Common myeloid progenitor, CD34-positive (primary cell): ENCODE measurements around the gene RFX1.

Experiments
- CTCF ChIA-PET: fragments of 350-600 bp; sonication (Branson Sonifier 250); formaldehyde crosslinking; loops from one replicate; lab custom pipeline; 2021; ENCODE audit warnings: antibody characterized with exemption; lab: Charles Lee
- POLR2A ChIA-PET: fragments of 350-600 bp; sonication (Branson Sonifier 250); formaldehyde crosslinking; loops from one replicate; lab custom pipeline; 2021; ENCODE audit warnings: antibody characterized with exemption; lab: Charles Lee
- DNase-seq, 3 donors: peaks; one replicate each; pipeline versions ENCODE4 v3.0.0 to v3.0.0-alpha.2; 2013
- H3K27ac ChIP-seq, 2 experiments: 1 replicate in 1 of 2; 2 replicates in 1 of 2; pipeline ENCODE4 v1.7.0; 2013; ENCODE audit warnings: inconsistent platforms in 2 of 2, low read length in 2 of 2, mild to moderate bottlenecking in 2 of 2, low read depth in 1 of 2, moderate library complexity in 1 of 2; ENCODE audit not compliant: severe bottlenecking in 2 of 2, insufficient read depth in 1 of 2, poor library complexity in 1 of 2
- H3K27me3 ChIP-seq, 5 experiments: replicated peaks in 2 of 5; 1 replicate in 3 of 5; 2 replicates in 2 of 5; pipeline versions ENCODE4 v1.6.1 to v1.7.0; 2013; ENCODE audit warnings: low read length in 4 of 5, mild to moderate bottlenecking in 2 of 5, moderate library complexity in 2 of 5, inconsistent platforms in 1 of 5; ENCODE audit not compliant: insufficient read depth in 5 of 5, control insufficient read depth in 4 of 5
- H3K36me3 ChIP-seq, 4 experiments: 1 replicate in 2 of 4; 2 replicates in 2 of 4; pipeline versions ENCODE4 v1.6.1 to v1.7.0; 2013; ENCODE audit warnings: low read length in 3 of 4, control low read depth in 1 of 4, mild to moderate bottlenecking in 1 of 4; ENCODE audit not compliant: control insufficient read depth in 4 of 4, insufficient read depth in 4 of 4
- H3K4me1 ChIP-seq, 4 experiments: 1 replicate in 3 of 4; 2 replicates in 1 of 4; pipeline versions ENCODE4 v1.6.1 to v1.7.1; 2013; ENCODE audit warnings: low read length in 3 of 4, mild to moderate bottlenecking in 3 of 4, control low read depth in 1 of 4, inconsistent platforms in 1 of 4, moderate library complexity in 1 of 4; ENCODE audit not compliant: control insufficient read depth in 4 of 4, insufficient read depth in 4 of 4; ENCODE audit errors: control extremely low read depth in 1 of 4
- H3K4me3 ChIP-seq, 7 experiments: 1 replicate in 4 of 7; 2 replicates in 3 of 7; pipeline versions ENCODE4 v1.5.1 to v1.7.0; 2013; ENCODE audit warnings: mild to moderate bottlenecking in 7 of 7, low read length in 6 of 7, moderate library complexity in 6 of 7, inconsistent platforms in 2 of 7, low read depth in 2 of 7, control low read depth in 1 of 7; ENCODE audit not compliant: insufficient read depth in 4 of 7, control insufficient read depth in 1 of 7; ENCODE audit errors: extremely low read depth in 1 of 7
- H3K9me3 ChIP-seq, 5 experiments: 1 replicate in 4 of 5; 2 replicates in 1 of 5; pipeline versions ENCODE4 v1.6.1 to v1.7.1; 2013; ENCODE audit warnings: low read length in 4 of 5, mild to moderate bottlenecking in 2 of 5, inconsistent platforms in 1 of 5, low read depth in 1 of 5, moderate library complexity in 1 of 5; ENCODE audit not compliant: control insufficient read depth in 4 of 5, insufficient read depth in 2 of 5; ENCODE audit errors: control extremely low read depth in 1 of 5
- WGBS: methylation state at CpG from one replicate; pipeline ENCODE4 v1.1.5; 2013; ENCODE audit not compliant: insufficient coverage; 5-methylcytosine and 5-hydroxymethylcytosine counted together

RFX1 gene

GRCh38 chr19:13959962-13960862 lies 45.9 kb downstream of the RFX1 start:
- H3K27ac ChIP-seq: no peak overlapping the region
- H3K27me3 ChIP-seq: no peaks in the 10 kb centered on the region
- peak in 2 of 3 donors; percentile 43 to 50 for DNase-seq
- 95% methylated on average over 26 of the region's 27 CpGs for WGBS
- ChIA-PET CTCF (interaction anchor here (0.6 to 1.7 kb wide), 21 partner anchors 10 to 119 kb away, joined by 3 to 6 read pairs (median 3); partner anchors contain the start of genes IL27RA, MISP3 and PODNL1), POLR2A (interaction anchor here (0.6 kb wide), 1 partner anchor 41 kb away, joined by 3 read pairs; no protein-coding TSS in a partner anchor)
- peaks cover 10 to 85% (median 61%) of the 10 kb centered on the region in 4 experiments for H3K36me3 ChIP-seq
- no peak overlapping the region for H3K4me3 ChIP-seq
- no peaks in the 10 kb centered on the region for H3K9me3 ChIP-seq
- H3K4me1 ChIP-seq: no peaks in the 10 kb centered on the region

- CTCF ChIA-PET: interaction anchor here (0.6 to 1.7 kb wide), 13 partner anchors 10 to 120 kb away, joined by 3 to 6 read pairs (median 3); partner anchors contain the start of genes IL27RA, MISP3 and PODNL1
- H3K36me3 ChIP-seq: peaks cover 9 to 84% (median 61%) of the 10 kb centered on the region in 4 experiments
- POLR2A ChIA-PET: interaction anchor here (0.6 kb wide), 1 partner anchor 42 kb away, joined by 3 read pairs; no protein-coding TSS in a partner anchor
- DNase-seq: no peak
- no peaks in the 10 kb centered on the region for H3K27me3 ChIP-seq
- WGBS: 93% methylated on average over 29 of the region's 41 CpGs
- H3K4me1 ChIP-seq: no peaks in the 10 kb centered on the region
- no peak overlapping the region for H3K27ac ChIP-seq
- no peak overlapping the region for H3K4me3 ChIP-seq
- no peaks in the 10 kb centered on the region for H3K9me3 ChIP-seq
Observed at GRCh38 chr19:13959141-13959961, 46.8 kb downstream of the RFX1 start.

DNA sequence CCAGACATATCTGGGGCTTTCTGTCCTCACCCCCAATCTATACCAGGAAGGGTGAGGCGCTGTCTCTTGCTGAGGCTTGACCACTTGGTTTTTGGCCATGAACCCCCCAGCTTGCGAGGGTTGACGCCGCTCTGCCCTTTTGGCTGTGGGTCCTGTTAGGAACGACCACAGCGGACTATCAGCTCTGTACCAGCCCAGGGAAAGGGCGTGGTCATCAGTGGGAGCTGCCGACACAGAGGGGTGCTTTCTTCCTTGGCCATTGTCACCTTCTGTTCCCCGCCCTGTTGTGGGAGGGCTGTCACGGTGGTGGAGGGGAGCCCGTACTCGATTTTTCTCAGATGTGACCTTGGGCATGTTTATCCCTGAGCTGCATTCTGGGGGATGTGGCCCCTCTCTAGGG lies 48.1 kb downstream of the RFX1 start:
- CTCF ChIA-PET: no interaction called here
- Histone ChIP-seq H3K36me3 (peaks cover 10 to 83% (median 60%) of the 10 kb centered on the region in 4 experiments), H3K9me3 (no peaks in the 10 kb centered on the region), H3K27me3 (no peaks in the 10 kb centered on the region), H3K27ac (no peak overlapping the region), H3K4me1 (peaks cover 0 to 11% (median 10%) of the 10 kb centered on the region in 4 experiments), H3K4me3 (no peak overlapping the region)
- 86% methylated on average over 10 of the region's 12 CpGs for WGBS
- no peak for DNase-seq
- POLR2A ChIA-PET: interaction anchor here (0.8 kb wide), 1 partner anchor 74 kb away, joined by 3 read pairs; the partner anchor contains the start of gene IL27RA

DNA sequence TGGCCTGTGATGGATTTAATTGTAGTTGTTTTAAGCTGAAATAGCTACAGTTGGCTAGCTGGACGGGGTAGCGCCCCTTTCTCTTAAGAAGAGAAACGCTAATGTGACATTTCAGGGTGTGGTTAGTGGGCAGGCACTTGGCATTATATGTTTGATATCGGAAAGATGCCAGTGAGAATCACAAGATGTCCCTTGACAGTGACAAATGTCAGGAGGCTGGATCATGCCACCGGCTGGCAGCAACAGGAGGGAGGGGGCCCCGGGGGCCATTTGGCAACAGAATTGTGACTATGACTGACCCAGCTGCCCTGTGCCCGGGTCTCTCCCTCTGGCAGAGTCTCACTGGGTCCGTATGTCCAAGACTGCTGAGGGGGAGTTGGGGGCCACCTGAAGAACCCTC lies 49.1 kb downstream of the RFX1 start:
- no peaks in the 10 kb centered on the region for H3K27me3 ChIP-seq
- peak overlapping the region in 1 of 2 experiments; percentile 34 for H3K27ac ChIP-seq
- no peak overlapping the region for H3K4me3 ChIP-seq
- 96% methylated on average over 5 of the region's 8 CpGs for WGBS
- POLR2A ChIA-PET: no interaction called here
- CTCF ChIA-PET: interaction anchor here (0.8 to 2.0 kb wide), 3 partner anchors 68 to 97 kb away, joined by 3 to 7 read pairs (median 3); no protein-coding TSS in a partner anchor
- DNase-seq: no peak
- peaks cover 0 to 15% (median 13%) of the 10 kb centered on the region in 4 experiments for H3K4me1 ChIP-seq
- H3K36me3 ChIP-seq: peaks cover 10 to 76% (median 56%) of the 10 kb centered on the region in 4 experiments
- H3K9me3 ChIP-seq: no peaks in the 10 kb centered on the region

DNA sequence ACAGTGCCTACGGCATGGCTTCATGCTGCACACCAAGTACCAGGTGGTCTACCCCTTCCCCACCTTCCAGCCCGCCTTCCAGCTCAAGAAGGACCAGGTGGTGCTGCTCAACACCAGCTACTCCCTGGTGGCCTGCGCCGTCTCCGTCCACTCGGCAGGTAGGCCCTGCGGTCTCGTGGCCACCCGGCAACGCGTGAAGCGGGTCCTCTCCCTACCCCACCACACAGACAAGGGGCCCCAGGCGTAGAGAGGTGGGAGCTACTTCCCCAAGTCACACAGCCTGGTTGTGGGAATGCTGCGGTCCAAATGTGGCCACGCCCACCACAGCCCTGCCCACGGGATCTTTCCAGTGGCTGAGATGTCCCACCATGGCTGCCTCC lies 49.8 kb downstream of the RFX1 start:
- H3K36me3 ChIP-seq: peaks cover 10 to 69% (median 54%) of the 10 kb centered on the region in 4 experiments
- no peak for DNase-seq
- no peak overlapping the region for H3K27ac ChIP-seq
- H3K9me3 ChIP-seq: no peaks in the 10 kb centered on the region
- 100% methylated on average over 4 of the region's 16 CpGs for WGBS
- ChIA-PET CTCF (interaction anchor here (0.6 to 2.6 kb wide), 6 partner anchors 17 to 115 kb away, joined by 3 to 7 read pairs (median 4); partner anchors contain the start of gene MISP3), POLR2A (no interaction called here)
- no peaks in the 10 kb centered on the region for H3K27me3 ChIP-seq
- H3K4me3 ChIP-seq: no peak overlapping the region
- H3K4me1 ChIP-seq: peaks cover 0 to 16% (median 13%) of the 10 kb centered on the region in 4 experiments

DNA sequence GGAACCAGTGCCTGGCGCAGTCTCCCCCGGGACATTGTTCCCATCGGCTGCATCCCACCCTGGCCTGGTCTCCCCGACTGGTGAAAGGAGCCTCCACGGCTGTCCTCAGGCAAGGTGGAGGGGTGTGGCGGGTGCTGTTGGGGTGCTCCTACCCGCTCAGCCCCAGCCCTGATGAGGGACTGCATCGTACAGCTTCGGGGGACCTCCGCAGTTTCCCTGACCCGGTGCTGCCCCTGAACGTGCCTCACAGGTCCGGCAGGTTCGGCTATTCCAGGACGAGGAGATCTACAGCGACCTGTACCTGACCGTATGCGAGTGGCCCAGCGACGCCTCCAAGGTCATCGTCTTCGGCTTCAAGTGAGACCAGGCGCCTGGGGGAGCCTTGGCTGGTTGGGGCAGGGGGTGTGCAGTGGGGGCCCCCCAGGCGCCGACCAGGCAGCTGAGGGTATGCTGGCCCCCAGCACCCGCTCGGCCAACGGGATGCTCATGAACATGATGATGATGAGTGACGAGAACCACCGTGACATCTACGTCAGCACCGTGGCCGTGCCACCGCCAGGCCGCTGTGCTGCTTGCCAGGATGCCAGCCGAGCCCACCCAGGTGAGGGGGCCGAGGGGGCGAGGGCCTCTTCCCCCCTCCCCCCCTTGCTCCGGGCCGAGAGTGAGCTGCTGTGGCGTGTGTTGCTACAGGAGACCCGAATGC lies 50.3 kb downstream of the RFX1 start:
- POLR2A ChIA-PET: no interaction called here
- Histone ChIP-seq H3K27me3 (no peaks in the 10 kb centered on the region), H3K4me1 (peaks cover 0 to 16% (median 13%) of the 10 kb centered on the region in 4 experiments), H3K4me3 (no peak overlapping the region), H3K9me3 (no peaks in the 10 kb centered on the region), H3K36me3 (peaks cover 10 to 66% (median 51%) of the 10 kb centered on the region in 4 experiments), H3K27ac (no peak overlapping the region)
- CTCF ChIA-PET: interaction anchor here (0.6 to 2.6 kb wide), 6 partner anchors 16 to 116 kb away, joined by 3 to 7 read pairs (median 4); partner anchors contain the start of gene MISP3
- 98% methylated on average over 40 of the region's 42 CpGs for WGBS
- no peak for DNase-seq
